Astrocyte (in vitro differentiated cells and primary cell): ENCODE measurements around the gene MAPKAPK2.

Source experiments
- CTCF ChIP-seq: IDR thresholded peaks from 2 replicates; pipeline ENCODE4 v1.5.1; 2011; ENCODE audit warnings: low read depth, mild to moderate bottlenecking, inconsistent platforms, low read length, moderate library complexity; ENCODE audit not compliant: insufficient read depth
- EZH2 ChIP-seq: IDR thresholded peaks from 2 replicates; pipeline ENCODE4 v1.6.1; 2012; ENCODE audit warnings: mild to moderate bottlenecking, low read length, inconsistent platforms; ENCODE audit not compliant: insufficient read depth

- TF ChIP-seq CTCF (no peak), EZH2 (no peak)
Measured at GRCh38 chr1:206693029-206693428, 8.3 kb downstream of the MAPKAPK2 start.
